ENCODE results near the gene UBE3C. TPM values are rescaled to one million over a fixed set of nuclear protein-coding genes. Genes with fewer than 3 reads are reported as not detected.

Gene UBE3C
- polyA plus RNA-seq, 1 donor from 2014 or later, result 39.0 TPM

GRCh38 chr7:157301610-157302120 lies 162.9 kb downstream of the UBE3C start:
- Histone ChIP-seq H4K20me1 (ENCODE audit: insufficient read depth) (no peaks in the 10 kb centered on the region), H3F3A (ENCODE audit: insufficient read depth, low read length, poor library complexity, severe bottlenecking) (no peaks in the 10 kb centered on the region), H3K4me2 (ENCODE audit: low read length) (no peak overlapping the region), H3K9ac (ENCODE audit: low read length) (no peak overlapping the region), H3K27me3 (ENCODE audit: insufficient read depth, low read depth, low read length) (no peaks in the 10 kb centered on the region), H3K4me3 (ENCODE audit: low read length) (no peak overlapping the region), H2AFZ (ENCODE audit: low read depth, low read length) (no peak overlapping the region), H3K79me2 (replicated peaks; ENCODE audit: insufficient read depth, low read length) (no peaks in the 10 kb centered on the region), H3K9me2 (ENCODE audit: insufficient read depth, low read length) (no peaks in the 10 kb centered on the region), H3K36me3 (ENCODE audit: insufficient read depth, low read length) (no peaks in the 10 kb centered on the region), H3K9me3 (ENCODE audit: low read length) (no peaks in the 10 kb centered on the region), H3K27ac (ENCODE audit: low read length) (no peak overlapping the region)
- no peak for TF ChIP-seq POLR2AphosphoS5 (IDR thresholded peaks at IDR 0.05)
- TF ChIP-seq EZH2 (IDR thresholded peaks at IDR 0.05; ENCODE audit: borderline replicate concordance, insufficient read depth, low read length, poor library complexity, severe bottlenecking), result no peak
- no peak for TF ChIP-seq REST (IDR thresholded peaks at IDR 0.05; ENCODE audit: borderline replicate concordance)
- no peak for TF ChIP-seq MXI1 (conservative IDR thresholded peaks at IDR 0.05; ENCODE audit: poor library complexity, severe bottlenecking)

- TF ChIP-seq SMC3 (conservative IDR thresholded peaks at IDR 0.05; ENCODE audit: poor library complexity), result no peak
- TF ChIP-seq CTCF (IDR thresholded peaks at IDR 0.05; ENCODE audit: poor library complexity, severe bottlenecking), result no peak
- TF ChIP-seq EP300 (conservative IDR thresholded peaks at IDR 0.05; ENCODE audit: poor library complexity, severe bottlenecking), result no peak
- no peak for TF ChIP-seq POLR2AphosphoS5 (IDR thresholded peaks at IDR 0.05)
- TF ChIP-seq TAF1 (IDR thresholded peaks at IDR 0.05; ENCODE audit: low read depth), result no peak
- TF ChIP-seq EZH2 (IDR thresholded peaks at IDR 0.05; ENCODE audit: borderline replicate concordance, insufficient read depth, low read length, poor library complexity, severe bottlenecking), result no peak
- TF ChIP-seq MXI1 (conservative IDR thresholded peaks at IDR 0.05; ENCODE audit: poor library complexity, severe bottlenecking), result no peak
- no peak for TF ChIP-seq RAD21 (conservative IDR thresholded peaks at IDR 0.05)
- TF ChIP-seq REST (IDR thresholded peaks at IDR 0.05; ENCODE audit: borderline replicate concordance), result no peak
- H3K27ac ChIP-seq (ENCODE audit: low read length), result no peak overlapping the region
- H3K27me3 ChIP-seq (ENCODE audit: insufficient read depth, low read depth, low read length), result no peaks in the 10 kb centered on the region
- H3K79me2 ChIP-seq (replicated peaks; ENCODE audit: insufficient read depth, low read length), result no peaks in the 10 kb centered on the region
- H3K9me2 ChIP-seq (ENCODE audit: insufficient read depth, low read length), result no peaks in the 10 kb centered on the region
- no peaks in the 10 kb centered on the region for H3K9me3 ChIP-seq (ENCODE audit: low read length)
- H3K36me3 ChIP-seq (ENCODE audit: insufficient read depth, low read length), result no peaks in the 10 kb centered on the region
- H3K4me3 ChIP-seq (ENCODE audit: low read length), result no peak overlapping the region
- no peak overlapping the region for H2AFZ ChIP-seq (ENCODE audit: low read depth, low read length)
- no peaks in the 10 kb centered on the region for H3F3A ChIP-seq (ENCODE audit: insufficient read depth, low read length, poor library complexity, severe bottlenecking)
- no peak overlapping the region for H3K4me2 ChIP-seq (ENCODE audit: low read length)
- no peaks in the 10 kb centered on the region for H4K20me1 ChIP-seq (ENCODE audit: insufficient read depth)
- H3K9ac ChIP-seq (ENCODE audit: low read length), result no peak overlapping the region
Observed at GRCh38 chr7:157306846-157307838, 168.4 kb downstream of the UBE3C start.

All from neural cell (in vitro differentiated cells).